IMR-90 (cell line): Measurements from ENCODE around the gene PRKN.

ENCODE experiments used
- BHLHE40 ChIP-seq: fragments of 150-350 bp; IDR thresholded peaks from 2 replicates; pipeline ENCODE4 v1.6.1; 2016; ENCODE audit warnings: mild to moderate bottlenecking, low read depth, low read length
- CTCF ChIP-seq: conservative IDR thresholded peaks from 2 replicates; pipeline ENCODE4 v1.5.1; 2012; ENCODE audit warnings: mild to moderate bottlenecking, low read depth, low read length, improper control_type of control experiment
- FOS ChIP-seq: fragments of 150-350 bp; IDR thresholded peaks from 2 replicates; pipeline ENCODE4 v1.6.1; 2016; ENCODE audit warnings: low read depth, low read length
- RAD21 ChIP-seq: IDR thresholded peaks from 2 replicates; pipeline ENCODE4 v1.6.1; 2012; ENCODE audit warnings: low read length, improper control_type of control experiment
- RCOR1 ChIP-seq: IDR thresholded peaks from 2 replicates; pipeline ENCODE4 v1.6.1; 2012; ENCODE audit warnings: mild to moderate bottlenecking, low read length, improper control_type of control experiment; ENCODE audit not compliant: insufficient replicate concordance
- USF2 ChIP-seq: fragments of 150-350 bp; IDR thresholded peaks from 2 replicates; pipeline ENCODE4 v1.6.1; 2017; ENCODE audit warnings: mild to moderate bottlenecking, antibody characterized with exemption, low read length, low read depth

DNA sequence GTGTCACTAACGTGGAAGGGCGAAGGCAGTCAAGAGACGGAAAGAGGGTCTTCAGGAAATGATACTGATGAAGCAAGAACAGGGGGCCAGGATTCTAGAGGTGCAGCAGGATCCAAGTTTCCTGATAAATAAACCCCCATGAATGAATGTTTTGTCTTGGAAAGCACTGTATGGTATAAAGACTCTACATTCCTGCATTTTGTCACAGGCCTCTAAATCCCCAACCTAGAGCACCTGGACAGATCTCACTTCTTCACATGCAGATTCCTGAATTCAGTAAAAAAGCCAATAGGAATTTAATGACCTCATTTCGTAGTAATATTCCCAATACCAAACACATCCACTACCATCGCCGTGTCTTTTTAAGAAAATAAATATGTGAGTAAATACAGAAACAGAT is 577.8 kb downstream of the PRKN start:
- TF ChIP-seq CTCF (no peak), FOS (no peak), RAD21 (no peak), USF2 (no peak), BHLHE40 (no peak), RCOR1 (no peak)
